Neuronal stem cell (in vitro differentiated cells): Measurements from ENCODE around the gene NLGN4X.

Experiments
- DNase-seq: peaks from one replicate; pipeline ENCODE4 v3.0.0-alpha.2; 2013; ENCODE audit warnings: low spot score
- H2AFZ ChIP-seq: one replicate; pipeline ENCODE4 v1.6.1; 2013; ENCODE audit warnings: mild to moderate bottlenecking, low read length, inconsistent platforms
- H2AK5ac ChIP-seq: 2 replicates; pipeline ENCODE4 v1.6.1; 2013; ENCODE audit warnings: low read depth, mild to moderate bottlenecking, inconsistent platforms, low read length, moderate library complexity, mixed read lengths
- H2BK120ac ChIP-seq: 2 replicates; pipeline ENCODE4 v1.6.1; 2013; ENCODE audit warnings: low read depth, mild to moderate bottlenecking, inconsistent platforms, low read length, moderate library complexity, mixed read lengths
- H2BK12ac ChIP-seq: one replicate; pipeline ENCODE4 v1.6.1; 2013; ENCODE audit warnings: low read length, inconsistent platforms
- H2BK15ac ChIP-seq: 2 replicates; pipeline ENCODE4 v1.6.1; 2013; ENCODE audit warnings: mild to moderate bottlenecking, low read length, inconsistent platforms, mixed read lengths
- H2BK5ac ChIP-seq: one replicate; pipeline ENCODE4 v1.6.1; 2013; ENCODE audit warnings: inconsistent platforms, mild to moderate bottlenecking, low read length, moderate library complexity
- H3K14ac ChIP-seq: one replicate; pipeline ENCODE4 v1.6.1; 2013; ENCODE audit warnings: low read length, inconsistent platforms
- H3K18ac ChIP-seq: 2 replicates; pipeline ENCODE4 v1.6.1; 2013; ENCODE audit warnings: low read length, inconsistent platforms
- H3K23ac ChIP-seq: 2 replicates; pipeline ENCODE4 v1.6.1; 2013; ENCODE audit warnings: low read depth, mild to moderate bottlenecking, mixed read lengths, low read length, inconsistent platforms; ENCODE audit not compliant: poor library complexity
- H3K27ac ChIP-seq: replicated peaks from 3 replicates; pipeline ENCODE4 v1.5.1; 2013; ENCODE audit warnings: low read length, inconsistent platforms
- H3K27me3 ChIP-seq, 3 experiments: 2 replicates each; pipeline ENCODE4 v1.6.1; 2013; ENCODE audit warnings: low read length in 3 of 3, mild to moderate bottlenecking in 2 of 3, inconsistent platforms in 1 of 3, low read depth in 1 of 3, mixed read lengths in 1 of 3, moderate library complexity in 1 of 3; ENCODE audit not compliant: control insufficient read depth in 3 of 3, insufficient read depth in 3 of 3
- H3K36me3 ChIP-seq, 2 donors: replicated peaks in 1 of 2; 2 replicates each; pipeline ENCODE4 v1.6.1; 2013; ENCODE audit warnings: low read length in 2 of 2; ENCODE audit not compliant: control insufficient read depth in 2 of 2, insufficient read depth in 2 of 2
- H3K4ac ChIP-seq: 2 replicates; pipeline ENCODE4 v1.6.1; 2013; ENCODE audit warnings: inconsistent platforms, mild to moderate bottlenecking, low read length, moderate library complexity
- H3K4me1 ChIP-seq, 2 donors: 1 replicate in 1 of 2; 2 replicates in 1 of 2; pipeline ENCODE4 v1.6.1; 2013; ENCODE audit warnings: low read length in 2 of 2, low read depth in 1 of 2; ENCODE audit not compliant: control insufficient read depth in 2 of 2, insufficient read depth in 1 of 2
- H3K4me2 ChIP-seq: one replicate; pipeline ENCODE4 v1.6.1; 2013; ENCODE audit warnings: mild to moderate bottlenecking, low read length, inconsistent platforms; ENCODE audit not compliant: insufficient read depth, poor library complexity, severe bottlenecking
- H3K4me3 ChIP-seq, 2 donors: 2 replicates each; pipeline ENCODE4 v1.5.1; 2013; ENCODE audit warnings: low read length in 2 of 2, mild to moderate bottlenecking in 2 of 2, inconsistent platforms in 1 of 2, moderate library complexity in 1 of 2
- H3K79me1 ChIP-seq: one replicate; pipeline ENCODE4 v1.6.1; 2013; ENCODE audit warnings: low read depth, mild to moderate bottlenecking, inconsistent platforms, low read length, moderate library complexity
- H3K9ac ChIP-seq: one replicate; pipeline ENCODE4 v1.6.1; 2013; ENCODE audit warnings: mild to moderate bottlenecking, low read depth, low read length, inconsistent platforms; ENCODE audit not compliant: poor library complexity
- H3K9me3 ChIP-seq, 2 donors: replicated peaks in 1 of 2; 2 replicates each; pipeline versions ENCODE3 to v1.6.1; 2013; ENCODE audit warnings: low read length in 2 of 2, mild to moderate bottlenecking in 2 of 2, inconsistent platforms in 1 of 2, low read depth in 1 of 2, mixed read lengths in 1 of 2, moderate library complexity in 1 of 2; ENCODE audit not compliant: control insufficient read depth in 2 of 2, insufficient read depth in 1 of 2
- H4K8ac ChIP-seq: one replicate; pipeline ENCODE4 v1.6.1; 2013; ENCODE audit warnings: low read depth, mild to moderate bottlenecking, inconsistent platforms, low read length, moderate library complexity
- H4K91ac ChIP-seq: one replicate; pipeline ENCODE4 v1.6.1; 2013; ENCODE audit warnings: low read length, low read depth, mild to moderate bottlenecking, inconsistent platforms; ENCODE audit not compliant: poor library complexity
- WGBS, 2 donors: extraction: QIAGEN DNeasy Blood & Tissue Kit; methylation state at CpG; one replicate each; pipeline ENCODE4 v1.1.7; 2013; ENCODE audit warnings: missing lambda C conversion rate in 2 of 2, mixed read lengths in 1 of 2; ENCODE audit not compliant: insufficient read length in 2 of 2, insufficient replicate concordance in 1 of 2; ENCODE audit errors: extremely low coverage in 2 of 2; 5-methylcytosine and 5-hydroxymethylcytosine counted together

Gene NLGN4X

DNA sequence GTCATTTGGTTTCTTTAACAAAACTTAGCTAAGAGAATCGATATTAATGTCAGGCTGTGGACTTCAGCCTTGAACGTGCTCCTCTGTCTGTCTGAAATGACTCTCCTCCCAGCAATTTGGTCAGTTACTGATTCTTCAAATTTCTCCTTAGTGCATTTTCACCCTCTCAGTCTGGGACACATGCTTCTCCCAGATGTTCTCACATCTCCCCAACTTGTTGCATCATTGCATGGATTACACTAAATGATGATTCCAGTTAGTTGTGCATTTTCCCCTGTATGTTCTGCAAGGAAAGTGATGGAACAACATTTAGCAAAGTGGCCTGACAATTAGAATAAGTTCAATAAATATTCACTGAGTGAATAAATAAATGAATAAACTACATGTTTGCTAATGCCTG is 94.4 kb downstream of the NLGN4X start:
- Histone ChIP-seq H3K27me3 (no peaks in the 10 kb centered on the region), H4K8ac (no peak overlapping the region), H3K23ac (no peak overlapping the region), H3K4me3 (no peak overlapping the region), H3K4me2 (no peak overlapping the region), H3K14ac (no peak overlapping the region), H3K9me3 (peaks cover 0 to 3% of the 10 kb centered on the region in 2 donors), H2BK12ac (no peak overlapping the region), H2BK5ac (no peak overlapping the region), H3K4me1 (no peaks in the 10 kb centered on the region), H2AK5ac (no peak overlapping the region), H2AFZ (no peak overlapping the region), H3K79me1 (peaks cover 1% of the 10 kb centered on the region), H4K91ac (no peak overlapping the region), H2BK120ac (no peak overlapping the region), H3K4ac (no peak overlapping the region), H3K9ac (no peak overlapping the region), H3K27ac (no peak overlapping the region), H2BK15ac (no peak overlapping the region), H3K36me3 (peaks cover 0 to 14% of the 10 kb centered on the region in 2 donors), H3K18ac (no peak overlapping the region)
- WGBS, 2 donors = no CpG with 5 or more reads among the region's 2 CpGs
- no peak for DNase-seq

DNA sequence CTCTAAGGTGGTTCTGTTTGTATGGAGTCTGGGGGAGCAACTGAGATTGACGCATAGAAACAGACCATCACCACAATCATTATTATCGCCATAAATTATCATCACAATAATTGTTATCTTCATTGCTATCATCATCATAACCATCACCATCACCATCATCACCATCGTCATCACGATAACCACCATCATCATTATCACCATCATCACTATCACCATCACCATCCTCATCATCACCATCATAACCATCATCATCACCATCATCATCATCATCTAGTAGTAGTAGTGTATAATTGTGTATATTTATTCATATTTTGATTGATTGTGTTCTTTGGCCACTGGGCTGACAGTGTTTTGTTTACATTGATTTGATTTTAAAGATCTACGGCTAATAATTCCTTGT is 95.7 kb downstream of the NLGN4X start:
- H3K27me3 ChIP-seq = no peaks in the 10 kb centered on the region
- WGBS, 2 donors = 80 to 100% methylated on average over 1 to 2 of the region's 5 CpGs
- H2AFZ ChIP-seq = no peak overlapping the region
- no peak overlapping the region for H4K8ac ChIP-seq
- H3K79me1 ChIP-seq = peaks cover 1% of the 10 kb centered on the region
- peaks cover 0 to 3% of the 10 kb centered on the region in 2 donors for H3K9me3 ChIP-seq
- H3K9ac ChIP-seq = no peak overlapping the region
- H3K4me1 ChIP-seq = no peaks in the 10 kb centered on the region
- no peak overlapping the region for H4K91ac ChIP-seq
- no peak overlapping the region for H3K23ac ChIP-seq
- no peak overlapping the region for H2AK5ac ChIP-seq
- H2BK12ac ChIP-seq = no peak overlapping the region
- peaks cover 0 to 14% of the 10 kb centered on the region in 2 donors for H3K36me3 ChIP-seq
- no peak overlapping the region for H3K4me2 ChIP-seq
- H3K14ac ChIP-seq = no peak overlapping the region
- H3K4me3 ChIP-seq = no peak overlapping the region
- H2BK120ac ChIP-seq = no peak overlapping the region
- no peak overlapping the region for H2BK5ac ChIP-seq
- H3K4ac ChIP-seq = no peak overlapping the region
- H3K27ac ChIP-seq = no peak overlapping the region
- no peak for DNase-seq
- H2BK15ac ChIP-seq = no peak overlapping the region
- H3K18ac ChIP-seq = no peak overlapping the region

DNA sequence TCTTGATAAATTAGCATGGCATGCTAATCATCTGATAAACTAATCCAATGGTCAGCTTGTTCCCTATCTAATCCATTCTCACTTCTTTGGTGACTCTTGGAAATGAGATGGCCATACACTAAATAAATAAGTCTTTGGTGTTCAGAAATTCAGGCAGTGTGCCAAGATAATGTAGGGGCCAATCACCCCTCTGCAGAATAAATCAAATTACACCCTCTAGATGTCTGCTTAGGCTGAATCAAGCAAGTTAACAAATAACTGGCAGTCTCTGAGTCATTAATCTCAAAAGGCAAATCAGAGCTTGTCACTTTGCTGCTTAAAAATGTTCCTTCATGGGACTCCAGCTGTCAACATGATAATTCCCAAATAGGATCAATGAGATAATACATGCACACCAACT is 97.4 kb downstream of the NLGN4X start:
- H2AFZ ChIP-seq = no peak overlapping the region
- H2BK15ac ChIP-seq = no peak overlapping the region
- no peak overlapping the region for H3K4me3 ChIP-seq
- H3K14ac ChIP-seq = no peak overlapping the region
- no peak overlapping the region for H2BK12ac ChIP-seq
- no peak overlapping the region for H3K9ac ChIP-seq
- no peaks in the 10 kb centered on the region for H3K4me1 ChIP-seq
- H3K27me3 ChIP-seq = no peaks in the 10 kb centered on the region
- H4K91ac ChIP-seq = no peak overlapping the region
- H2BK120ac ChIP-seq = no peak overlapping the region
- H3K4ac ChIP-seq = no peak overlapping the region
- no peak overlapping the region for H4K8ac ChIP-seq
- no peaks in the 10 kb centered on the region for H3K79me1 ChIP-seq
- no peak overlapping the region for H3K23ac ChIP-seq
- H3K4me2 ChIP-seq = no peak overlapping the region
- H2BK5ac ChIP-seq = no peak overlapping the region
- H3K9me3 ChIP-seq = peaks cover 0 to under 1% of the 10 kb centered on the region in 2 donors
- H3K36me3 ChIP-seq = peaks cover 0 to 3% of the 10 kb centered on the region in 2 donors
- no peak overlapping the region for H3K18ac ChIP-seq
- no peak overlapping the region for H3K27ac ChIP-seq
- H2AK5ac ChIP-seq = no peak overlapping the region
- no peak for DNase-seq

DNA sequence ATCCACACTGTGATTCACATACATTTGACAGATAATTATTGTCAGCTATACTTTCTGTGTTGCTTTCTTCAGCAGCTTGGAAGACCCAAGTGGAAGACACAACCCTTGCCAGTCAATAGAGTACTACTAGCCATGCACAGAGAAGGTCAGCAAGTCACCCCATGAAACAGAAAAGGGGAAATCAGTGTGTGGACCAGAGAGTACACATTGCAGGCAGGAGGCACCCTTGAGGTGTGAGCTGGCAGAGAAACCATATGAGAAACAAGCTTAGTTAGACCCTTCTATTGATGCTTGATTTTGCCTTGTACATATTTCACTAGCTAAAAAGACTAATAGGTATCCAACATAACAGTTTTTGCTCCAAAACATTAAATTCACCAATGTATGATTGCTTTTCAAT is 99.5 kb downstream of the NLGN4X start:
- H3K27ac ChIP-seq = no peak overlapping the region
- H3K36me3 ChIP-seq = no peaks in the 10 kb centered on the region
- H2AK5ac ChIP-seq = no peak overlapping the region
- H3K79me1 ChIP-seq = no peaks in the 10 kb centered on the region
- no peak overlapping the region for H3K4me3 ChIP-seq
- no peaks in the 10 kb centered on the region for H3K9me3 ChIP-seq
- H3K23ac ChIP-seq = no peak overlapping the region
- no peak overlapping the region for H3K18ac ChIP-seq
- H3K9ac ChIP-seq = no peak overlapping the region
- no peak for DNase-seq
- H3K14ac ChIP-seq = no peak overlapping the region
- no peaks in the 10 kb centered on the region for H3K27me3 ChIP-seq
- H2AFZ ChIP-seq = no peak overlapping the region
- H3K4me2 ChIP-seq = no peak overlapping the region
- no peak overlapping the region for H2BK120ac ChIP-seq
- no peak overlapping the region for H2BK12ac ChIP-seq
- no peak overlapping the region for H4K91ac ChIP-seq
- no peak overlapping the region for H2BK5ac ChIP-seq
- H3K4ac ChIP-seq = no peak overlapping the region
- H4K8ac ChIP-seq = no peak overlapping the region
- no peaks in the 10 kb centered on the region for H3K4me1 ChIP-seq
- H2BK15ac ChIP-seq = no peak overlapping the region
